ELF-1 (cell line): ENCODE results near the gene AGAP1.

Experiments used
- DNase-seq: peaks from one replicate; pipeline ENCODE4 v3.0.0-alpha.2; 2016; ENCODE audit warnings: low read depth, low spot score

AGAP1 gene

DNA sequence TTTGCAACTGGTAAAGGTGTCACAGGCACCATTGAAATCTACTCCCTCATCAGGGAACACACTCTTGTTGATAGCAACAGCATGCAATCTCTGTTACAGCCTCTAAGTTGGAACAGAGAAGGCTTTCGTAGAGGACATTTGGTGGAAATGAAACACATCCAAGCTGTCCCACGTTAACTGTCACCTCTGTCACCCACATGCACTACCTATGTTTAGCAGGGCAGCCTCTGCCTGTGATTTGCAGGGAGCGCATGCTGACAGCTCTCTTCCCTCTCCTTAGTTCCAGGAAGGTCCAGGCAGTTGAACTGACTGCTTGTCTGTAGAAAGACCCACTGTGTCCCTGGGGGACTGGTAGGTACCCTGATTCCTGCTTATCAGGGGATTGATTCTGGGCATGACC lies 367.5 kb downstream of the AGAP1 start:
- DNase-seq, result no peak

GRCh38 chr2:235863414-235863813 lies 369.6 kb downstream of the AGAP1 start:
- DNase-seq, result no peak

- no peak for DNase-seq
These were observed 370.5 kb downstream of the AGAP1 start for GRCh38 chr2:235864302-235864701.

- peak; percentile 36 for DNase-seq
These were observed 371.1 kb downstream of the AGAP1 start for GRCh38 chr2:235864733-235865515.

DNA sequence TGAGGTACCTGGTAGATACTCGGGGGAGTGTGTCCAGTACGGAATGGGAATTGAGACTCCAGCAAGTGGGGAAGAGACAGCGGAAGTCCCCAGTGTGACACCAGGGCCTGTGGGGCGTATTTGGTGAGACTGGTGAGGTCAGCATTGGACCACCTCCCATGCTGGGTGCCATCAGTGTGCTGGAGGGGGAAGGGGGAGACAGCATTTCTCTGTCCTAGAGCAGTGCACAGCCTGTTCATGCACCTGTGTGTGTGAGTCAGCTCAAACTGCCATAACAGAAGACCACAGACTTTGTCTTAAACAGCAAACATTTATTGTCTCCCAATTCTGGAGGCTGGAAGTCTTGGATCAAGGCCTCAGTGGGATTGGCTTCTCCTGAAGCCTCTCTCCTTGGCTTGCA lies 372.5 kb downstream of the AGAP1 start:
- no peak for DNase-seq

DNA sequence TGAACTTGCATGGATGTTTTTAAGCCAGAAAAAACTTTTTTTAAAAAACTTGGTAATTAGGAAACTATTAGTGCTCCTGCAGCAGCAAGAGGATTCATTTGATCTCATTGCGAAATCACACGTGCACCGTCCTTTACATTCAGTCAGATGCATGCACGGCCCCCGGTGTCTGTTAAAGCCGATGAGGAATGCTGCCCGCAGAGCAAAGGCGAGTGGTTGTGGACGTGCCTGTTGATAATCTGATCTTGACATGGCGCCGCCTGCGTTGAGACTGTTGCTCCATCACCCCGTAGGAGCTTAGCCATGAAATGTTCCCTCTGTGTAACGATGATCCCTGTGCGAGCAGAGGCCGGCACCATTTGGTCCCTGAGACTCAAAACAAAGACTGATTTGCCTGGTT lies 374.4 kb downstream of the AGAP1 start:
- no peak for DNase-seq

DNA sequence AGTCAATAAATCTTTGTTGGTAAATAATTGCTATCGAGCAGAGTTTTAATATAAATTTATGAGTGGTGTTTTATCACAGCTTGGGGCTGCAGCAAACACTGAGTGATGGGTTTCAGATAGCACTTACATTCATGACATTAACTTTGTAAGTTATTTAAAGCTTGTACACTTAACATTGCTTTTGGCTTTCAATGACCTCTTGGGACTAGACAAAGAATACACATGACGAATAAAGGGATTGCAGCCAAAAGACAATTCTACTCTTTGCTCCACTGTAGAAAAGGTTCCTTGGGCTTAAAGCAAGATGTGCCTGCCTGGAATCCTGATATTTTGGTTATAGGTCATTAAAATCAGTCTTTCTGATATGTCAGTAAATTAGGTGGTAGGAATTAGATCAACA lies 374.8 kb downstream of the AGAP1 start:
- no peak for DNase-seq

DNA sequence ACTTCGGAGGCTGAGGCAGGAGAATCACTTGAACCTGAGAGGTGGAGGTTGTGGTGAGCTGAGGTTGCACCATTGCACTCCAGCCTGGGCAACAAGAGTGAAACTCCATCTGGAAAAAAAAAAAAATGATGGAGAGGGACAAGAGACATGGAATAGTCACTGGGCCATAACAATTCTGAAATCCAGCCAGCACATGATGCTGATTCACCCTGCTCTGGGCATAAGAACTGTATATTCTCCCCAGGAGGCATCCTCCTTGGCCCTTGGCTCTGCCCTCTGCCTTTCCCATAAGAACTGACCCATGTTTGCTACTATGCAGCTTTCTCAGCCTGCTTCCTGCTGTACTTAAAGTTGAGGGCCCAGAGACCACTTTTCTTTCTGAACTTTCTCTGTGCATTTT lies 376.7 kb downstream of the AGAP1 start:
- DNase-seq, result no peak

DNA sequence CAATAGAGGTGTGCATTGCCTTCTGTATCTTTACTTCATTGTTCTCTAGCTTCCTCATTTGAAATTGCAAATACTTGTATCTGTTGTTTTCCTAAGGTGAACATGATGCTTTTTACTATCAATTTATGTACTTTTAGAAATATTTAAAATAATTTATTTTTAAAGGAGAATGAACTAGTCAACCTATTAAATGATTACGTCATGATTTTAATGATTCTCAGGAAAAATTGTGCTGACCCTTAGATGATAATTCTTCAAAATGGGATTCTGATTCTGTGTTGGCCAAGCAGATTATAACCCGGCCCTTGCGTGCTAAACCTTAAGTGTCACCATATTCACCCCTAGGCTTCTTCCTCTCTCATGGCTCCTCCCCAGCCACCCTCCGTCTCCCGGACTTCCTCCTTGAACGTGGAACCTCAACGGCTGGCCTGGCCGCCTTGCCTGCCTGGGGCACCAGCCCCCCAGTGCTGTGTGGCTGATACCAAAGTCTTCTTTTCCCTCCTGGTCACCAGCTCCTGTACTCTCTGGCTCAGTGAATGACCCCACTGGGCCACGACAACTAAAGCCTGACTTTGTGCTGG lies 382.3 kb downstream of the AGAP1 start:
- no peak for DNase-seq

GRCh38 chr2:235877275-235877802 lies 383.5 kb downstream of the AGAP1 start:
- DNase-seq, result no peak

DNA sequence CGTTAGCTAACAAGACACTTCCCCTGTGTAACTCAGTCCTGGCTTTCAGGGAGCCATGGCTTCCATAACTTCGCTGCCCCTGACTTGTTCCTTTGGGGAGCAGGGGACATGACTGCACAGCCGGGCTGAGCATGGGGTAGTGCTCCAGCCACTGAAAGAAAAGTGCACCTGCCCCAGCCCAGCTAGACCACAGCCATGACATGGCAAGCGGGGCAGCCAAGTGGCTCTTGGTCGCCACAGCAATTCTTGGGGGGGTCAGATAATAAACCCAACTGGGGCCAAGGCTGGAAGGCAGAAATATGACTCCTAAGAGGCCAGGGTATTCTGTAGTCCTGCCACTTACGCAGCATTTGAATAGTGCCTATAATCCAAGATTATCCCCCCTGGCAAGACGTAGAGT lies 385.3 kb downstream of the AGAP1 start:
- no peak for DNase-seq

GRCh38 chr2:235883675-235884074 lies 389.8 kb downstream of the AGAP1 start:
- DNase-seq, result no peak

GRCh38 chr2:235889302-235889630 lies 395.4 kb downstream of the AGAP1 start:
- DNase-seq, result no peak

DNA sequence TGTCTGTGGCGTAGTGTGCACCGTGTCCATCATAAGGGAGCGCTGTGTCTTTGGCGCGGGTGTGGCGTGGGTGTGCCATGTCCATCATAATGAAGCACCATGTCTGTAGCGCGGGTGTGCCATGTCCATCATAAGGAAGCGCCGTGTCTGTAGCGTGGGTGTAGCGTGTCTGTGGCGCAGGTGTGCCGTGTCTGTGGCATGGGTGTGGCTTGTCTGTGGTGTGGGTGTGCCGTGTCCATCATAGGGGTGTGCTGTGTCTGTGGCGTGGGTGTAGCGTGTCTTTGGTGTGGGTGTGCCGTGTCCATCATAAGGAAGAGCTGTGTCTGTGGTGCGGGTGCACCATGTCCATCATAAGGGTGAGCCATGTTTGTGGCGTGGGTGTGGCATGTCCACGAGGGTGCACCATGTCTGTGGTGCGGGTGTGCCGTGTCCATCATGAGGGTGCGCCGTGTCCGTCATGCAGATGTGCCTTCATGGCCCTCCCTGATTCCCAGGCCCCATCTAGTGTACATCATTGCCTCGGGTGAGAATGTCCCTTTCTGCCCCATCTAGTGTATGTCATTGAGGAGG lies 399.4 kb downstream of the AGAP1 start:
- no peak for DNase-seq

GRCh38 chr2:235894839-235895238 lies 401.0 kb downstream of the AGAP1 start:
- no peak for DNase-seq

GRCh38 chr2:235896061-235896460 lies 402.2 kb downstream of the AGAP1 start:
- DNase-seq, result no peak

DNA sequence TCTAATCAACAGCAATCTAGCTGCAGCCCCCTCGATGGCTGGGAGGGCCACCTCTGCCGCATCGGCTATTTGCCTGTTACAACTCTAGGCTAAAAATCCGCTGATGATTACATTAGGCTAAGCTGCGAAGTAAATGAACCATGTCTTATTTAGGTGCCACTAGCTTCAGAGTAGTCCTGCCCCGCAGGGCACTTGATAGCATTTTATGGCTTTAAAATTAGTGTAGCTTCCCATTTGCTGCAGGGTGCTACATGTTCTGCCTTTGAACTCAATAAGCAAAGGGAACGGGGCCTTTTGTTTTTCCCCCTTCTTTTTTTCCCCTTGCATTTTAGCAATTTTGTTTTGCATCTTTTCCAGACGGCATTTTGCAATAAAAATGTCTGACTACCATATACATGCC lies 404.1 kb downstream of the AGAP1 start:
- no peak for DNase-seq

GRCh38 chr2:235898766-235899165 lies 404.9 kb downstream of the AGAP1 start:
- DNase-seq, result no peak

DNA sequence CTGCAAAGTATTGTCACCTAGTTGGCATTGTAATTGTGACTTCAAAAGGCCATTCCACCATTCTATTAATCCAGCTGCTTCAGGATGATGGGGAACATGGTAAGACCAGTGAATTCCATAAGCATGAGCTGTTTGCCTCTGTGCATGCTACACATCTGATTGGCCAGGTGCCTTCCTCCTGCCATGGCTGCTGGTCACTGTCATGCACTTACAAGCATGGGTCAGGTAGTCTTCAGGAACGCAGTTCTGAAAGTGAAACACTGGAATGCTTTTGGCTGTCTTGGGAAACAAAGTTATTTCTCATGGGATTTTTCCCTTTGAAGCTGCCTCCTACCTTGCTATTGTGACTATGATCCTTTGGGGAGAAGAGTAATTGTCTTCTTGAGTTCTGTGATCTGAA lies 406.8 kb downstream of the AGAP1 start:
- DNase-seq, result no peak

- no peak for DNase-seq
These were observed 407.4 kb downstream of the AGAP1 start for GRCh38 chr2:235901243-235901642.

DNA sequence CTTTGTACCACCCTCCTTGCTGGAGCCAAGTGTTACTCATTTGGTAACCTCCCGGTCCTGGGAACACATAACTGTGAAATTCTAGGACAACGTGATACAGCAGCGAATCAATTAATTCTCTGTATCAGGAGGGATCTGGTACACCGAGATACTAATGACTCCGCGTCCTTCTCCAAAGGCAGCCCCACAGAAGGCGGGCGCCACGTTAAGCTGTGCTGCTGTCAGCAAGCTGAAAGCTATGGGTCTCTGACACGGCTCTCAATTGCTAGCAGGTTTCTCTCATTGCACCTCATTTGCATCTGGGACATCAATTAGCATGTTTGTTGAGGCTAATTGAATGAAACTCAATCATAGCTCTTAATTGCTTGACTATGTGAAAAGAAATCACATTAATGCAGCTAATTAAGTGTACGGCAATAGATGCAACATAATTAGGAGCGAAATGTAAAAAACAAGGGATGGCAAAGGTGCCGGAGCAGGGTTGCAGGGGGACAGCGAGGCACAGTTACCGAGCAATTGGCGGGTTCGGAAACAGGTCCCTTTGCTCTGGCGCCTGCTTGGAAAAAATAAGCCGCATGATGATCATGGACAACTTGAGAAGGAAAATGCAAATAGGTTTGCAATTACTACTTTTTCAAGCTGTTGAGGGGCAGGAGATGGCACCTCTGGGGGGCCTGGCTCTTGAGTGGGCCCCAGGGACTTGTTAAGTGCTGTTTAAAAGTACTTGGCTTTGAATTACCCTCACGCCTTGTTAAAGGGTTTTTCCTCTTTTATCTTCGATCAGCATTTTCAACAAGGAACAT lies 410.1 kb downstream of the AGAP1 start:
- DNase-seq, result peak; percentile 41

- no peak for DNase-seq
These were observed 410.7 kb downstream of the AGAP1 start for GRCh38 chr2:235904585-235904931.
